A549 (cell line): ENCODE results near the gene TMPRSS7.

Experiments used
- KDM1A ChIP-seq: fragments of 200-600 bp; sonication (generic); IDR thresholded peaks from 2 replicates; pipeline ENCODE4 v1.6.1; 2016; ENCODE audit warnings: low read depth, mild to moderate bottlenecking
- NPAS2 ChIP-seq: fragments of 250-450 bp; sonication (Bioruptor Pico); IDR thresholded peaks from 2 replicates; pipeline ENCODE4 v1.8.0; 2022; ENCODE audit warnings: mild to moderate bottlenecking, moderate library complexity, borderline replicate concordance
- POLR2A ChIP-seq: IDR thresholded peaks from 2 replicates; pipeline ENCODE4 v1.6.1; 2012; ENCODE audit warnings: mild to moderate bottlenecking, low read length
- RCOR1 ChIP-seq: fragments of 150-350 bp; IDR thresholded peaks from 2 replicates; pipeline ENCODE4 v1.6.1; 2014; ENCODE audit warnings: antibody characterized with exemption, low read length, low read depth
- SMC3 ChIP-seq: fragments of >200 bp; sonication (Bioruptor Twin); formaldehyde crosslinking; IDR thresholded peaks from 3 replicates; pipeline ENCODE4 v1.6.1; 2018; ENCODE audit warnings: inconsistent platforms
- SREBF2 ChIP-seq: fragments of 450-650 bp; IDR thresholded peaks from 2 replicates; pipeline ENCODE4 v1.6.1; 2014; ENCODE audit warnings: mild to moderate bottlenecking, moderate library complexity
- TF ChIP-seq, protein P1 (sequence below): fragments of >200 bp; sonication (Bioruptor Twin); formaldehyde crosslinking; IDR thresholded peaks from 3 replicates; pipeline ENCODE4 v1.5.1; 2016
- TF ChIP-seq, protein P2 (sequence below): IDR thresholded peaks from 2 replicates; pipeline ENCODE4 v1.6.1; 2012
- TF ChIP-seq, protein P3 (sequence below): IDR thresholded peaks from 2 replicates; pipeline ENCODE4 v1.6.1; 2012

DNA sequence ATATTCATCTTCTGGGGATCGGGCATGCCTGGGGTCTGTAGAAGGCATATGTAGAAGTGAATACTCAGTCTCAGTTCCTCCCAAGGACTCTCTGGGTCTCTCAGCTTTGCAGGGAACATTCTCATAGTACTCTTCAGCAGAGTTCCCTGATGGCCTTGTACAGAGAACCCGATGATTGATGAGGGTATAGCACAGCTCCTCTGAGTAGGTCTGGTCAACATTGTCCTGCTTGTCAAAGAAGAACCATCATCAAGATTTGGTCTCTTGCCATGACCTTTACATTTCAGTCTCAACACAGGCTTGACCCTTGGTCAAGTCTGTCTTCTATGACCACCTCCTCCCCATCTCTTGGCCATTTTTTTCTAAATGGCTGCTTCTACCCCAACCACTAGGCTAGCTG is 89.0 kb downstream of the TMPRSS7 start:
- TF ChIP-seq, protein P1, sequence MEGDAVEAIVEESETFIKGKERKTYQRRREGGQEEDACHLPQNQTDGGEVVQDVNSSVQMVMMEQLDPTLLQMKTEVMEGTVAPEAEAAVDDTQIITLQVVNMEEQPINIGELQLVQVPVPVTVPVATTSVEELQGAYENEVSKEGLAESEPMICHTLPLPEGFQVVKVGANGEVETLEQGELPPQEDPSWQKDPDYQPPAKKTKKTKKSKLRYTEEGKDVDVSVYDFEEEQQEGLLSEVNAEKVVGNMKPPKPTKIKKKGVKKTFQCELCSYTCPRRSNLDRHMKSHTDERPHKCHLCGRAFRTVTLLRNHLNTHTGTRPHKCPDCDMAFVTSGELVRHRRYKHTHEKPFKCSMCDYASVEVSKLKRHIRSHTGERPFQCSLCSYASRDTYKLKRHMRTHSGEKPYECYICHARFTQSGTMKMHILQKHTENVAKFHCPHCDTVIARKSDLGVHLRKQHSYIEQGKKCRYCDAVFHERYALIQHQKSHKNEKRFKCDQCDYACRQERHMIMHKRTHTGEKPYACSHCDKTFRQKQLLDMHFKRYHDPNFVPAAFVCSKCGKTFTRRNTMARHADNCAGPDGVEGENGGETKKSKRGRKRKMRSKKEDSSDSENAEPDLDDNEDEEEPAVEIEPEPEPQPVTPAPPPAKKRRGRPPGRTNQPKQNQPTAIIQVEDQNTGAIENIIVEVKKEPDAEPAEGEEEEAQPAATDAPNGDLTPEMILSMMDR, result no peak
- no peak for TF ChIP-seq NPAS2 (CRISPR knock-in tag)
- no peak for TF ChIP-seq RCOR1
- TF ChIP-seq KDM1A, result no peak
- TF ChIP-seq SREBF2, result no peak
- TF ChIP-seq, protein P2, sequence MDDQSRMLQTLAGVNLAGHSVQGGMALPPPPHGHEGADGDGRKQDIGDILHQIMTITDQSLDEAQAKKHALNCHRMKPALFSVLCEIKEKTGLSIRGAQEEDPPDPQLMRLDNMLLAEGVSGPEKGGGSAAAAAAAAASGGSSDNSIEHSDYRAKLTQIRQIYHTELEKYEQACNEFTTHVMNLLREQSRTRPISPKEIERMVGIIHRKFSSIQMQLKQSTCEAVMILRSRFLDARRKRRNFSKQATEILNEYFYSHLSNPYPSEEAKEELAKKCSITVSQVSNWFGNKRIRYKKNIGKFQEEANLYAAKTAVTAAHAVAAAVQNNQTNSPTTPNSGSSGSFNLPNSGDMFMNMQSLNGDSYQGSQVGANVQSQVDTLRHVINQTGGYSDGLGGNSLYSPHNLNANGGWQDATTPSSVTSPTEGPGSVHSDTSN, result no peak
- no peak for TF ChIP-seq SMC3
- TF ChIP-seq, protein P3, sequence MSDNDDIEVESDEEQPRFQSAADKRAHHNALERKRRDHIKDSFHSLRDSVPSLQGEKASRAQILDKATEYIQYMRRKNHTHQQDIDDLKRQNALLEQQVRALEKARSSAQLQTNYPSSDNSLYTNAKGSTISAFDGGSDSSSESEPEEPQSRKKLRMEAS, result no peak
- TF ChIP-seq POLR2A, result no peak
